GM18526 (cell line): ENCODE measurements around the gene MED13.

Experiments used
- POLR2A ChIP-seq: IDR thresholded peaks from 3 replicates; pipeline ENCODE4 v1.6.1; 2011; ENCODE audit not compliant: insufficient read length; ENCODE audit errors: extremely low read depth

The MED13 gene

GRCh38 chr17:62093188-62094155 is 28.4 kb upstream of the MED13 start:
- TF ChIP-seq POLR2A, result no peak

GRCh38 chr17:62092784-62093183 is 27.7 kb upstream of the MED13 start:
- no peak for TF ChIP-seq POLR2A

DNA sequence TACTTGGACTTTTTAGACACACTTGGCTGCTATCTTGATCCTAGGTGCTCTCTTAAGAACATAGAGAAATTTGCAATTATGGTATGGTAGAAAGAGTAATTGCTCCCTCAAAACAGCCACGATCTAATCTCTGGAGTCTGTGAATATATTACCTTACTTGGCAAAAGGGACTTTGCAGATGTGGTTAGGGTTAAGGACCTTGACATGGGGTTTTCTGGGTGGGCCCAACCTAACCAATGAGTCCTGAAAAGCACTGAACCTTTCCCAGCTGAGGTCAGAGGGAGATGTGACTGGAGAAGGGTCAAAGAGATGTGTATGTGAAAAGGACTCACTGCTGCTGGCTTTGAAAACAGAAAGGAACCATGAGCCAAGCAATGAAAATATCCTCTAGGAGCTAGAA is 26.7 kb upstream of the MED13 start:
- TF ChIP-seq POLR2A, result no peak

DNA sequence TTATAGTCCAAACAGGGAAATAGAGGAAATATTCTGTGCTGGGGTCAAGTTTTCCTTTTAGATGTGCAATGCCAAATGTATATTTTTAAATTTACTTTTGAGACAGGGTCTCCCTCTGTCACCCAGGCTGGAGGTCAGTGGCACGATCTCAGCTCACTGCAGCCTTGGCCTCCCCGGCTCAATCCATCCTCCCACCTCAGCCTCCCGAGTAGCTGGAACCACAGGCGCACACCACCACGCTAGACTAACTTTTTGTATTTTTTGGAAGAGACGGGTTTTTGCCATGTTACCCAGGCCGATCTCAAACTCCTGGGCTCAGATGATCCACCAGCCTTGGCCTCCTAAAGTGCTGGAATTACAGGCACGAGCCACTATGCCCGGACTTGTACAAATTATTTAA is 25.8 kb upstream of the MED13 start:
- TF ChIP-seq POLR2A, result no peak

DNA sequence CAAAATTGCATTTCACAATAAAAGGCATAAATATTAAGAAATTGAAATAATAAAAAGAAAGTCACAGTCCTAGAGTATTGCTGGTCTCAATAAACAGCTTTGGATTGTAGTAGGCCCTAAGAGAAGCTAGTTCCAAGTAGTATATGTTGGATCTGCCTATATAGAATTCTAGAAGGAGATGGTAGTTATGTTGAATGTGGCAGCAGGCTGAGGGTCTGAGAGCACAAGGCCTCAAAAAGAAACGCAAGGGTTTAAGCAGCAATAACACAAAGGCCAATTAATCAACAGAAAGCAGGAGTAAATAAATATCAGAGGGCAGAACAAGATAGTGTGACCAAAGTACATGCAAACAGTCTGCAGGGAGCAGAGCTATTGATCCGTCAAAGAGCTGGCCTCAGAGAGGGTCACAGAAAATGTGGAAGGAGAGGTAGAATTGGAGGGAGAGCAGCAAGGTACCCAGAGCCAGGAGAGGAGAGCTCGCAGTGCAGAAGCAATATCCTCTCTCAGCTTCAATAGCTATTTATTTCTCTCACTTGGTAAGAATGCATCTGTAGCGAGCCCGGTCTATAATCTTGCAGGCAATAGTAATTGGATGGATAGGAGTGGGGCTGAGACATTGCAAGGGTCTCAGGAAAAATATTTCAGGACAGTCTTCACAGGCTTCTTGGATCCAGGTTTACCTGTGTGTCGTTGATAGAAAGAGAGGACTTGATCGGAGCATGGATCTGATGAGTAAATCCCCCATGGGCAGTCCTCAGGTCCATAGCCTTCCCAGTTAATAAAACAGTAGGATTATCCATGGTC is 25.1 kb upstream of the MED13 start:
- TF ChIP-seq POLR2A, result no peak

GRCh38 chr17:62089334-62089733 is 24.3 kb upstream of the MED13 start:
- TF ChIP-seq POLR2A, result no peak

- TF ChIP-seq POLR2A, result no peak
Measured at GRCh38 chr17:62086737-62087136, 21.7 kb upstream of the MED13 start.

- TF ChIP-seq POLR2A, result no peak
Measured at GRCh38 chr17:62085511-62086408, 20.7 kb upstream of the MED13 start.

DNA sequence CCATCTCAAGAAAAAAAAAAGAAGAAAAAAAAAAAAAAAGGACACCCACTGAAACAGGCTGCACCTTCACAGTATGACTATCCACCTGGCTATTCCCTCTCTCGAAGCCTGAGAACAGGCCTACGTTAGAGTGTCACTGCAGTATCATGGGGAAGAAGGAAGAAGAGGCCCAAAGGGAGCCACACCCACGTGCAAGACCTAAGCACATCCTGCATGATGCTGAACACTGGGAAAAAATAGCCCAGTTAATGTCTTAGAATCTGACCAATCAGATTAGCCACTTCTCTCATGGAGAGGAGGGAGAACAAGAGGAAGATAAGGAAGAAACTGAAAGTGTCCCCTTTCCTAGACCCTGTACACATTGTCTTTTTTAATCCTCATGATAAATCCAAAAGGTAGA is 19.5 kb upstream of the MED13 start:
- no peak for TF ChIP-seq POLR2A

DNA sequence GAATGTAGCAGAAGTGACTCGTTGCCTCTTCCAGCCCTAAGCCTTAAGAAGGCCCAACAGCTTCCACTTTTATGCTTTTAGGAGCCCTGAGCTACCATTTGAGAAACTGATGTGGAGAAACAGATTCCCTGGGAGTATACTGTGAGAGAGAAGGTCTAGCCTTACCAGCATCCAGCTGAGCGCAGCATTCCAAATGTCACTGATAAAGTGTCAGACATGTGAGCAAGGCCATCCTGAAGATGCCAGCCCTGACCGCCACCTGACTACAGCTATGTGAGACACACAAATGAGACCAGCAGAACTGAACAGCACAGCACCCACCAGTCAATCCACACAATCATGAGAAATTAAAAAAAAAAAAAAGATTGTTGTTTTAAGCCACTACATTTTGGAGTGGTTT is 18.6 kb upstream of the MED13 start:
- TF ChIP-seq POLR2A, result no peak

GRCh38 chr17:62080647-62081046 is 15.6 kb upstream of the MED13 start:
- TF ChIP-seq POLR2A, result no peak

DNA sequence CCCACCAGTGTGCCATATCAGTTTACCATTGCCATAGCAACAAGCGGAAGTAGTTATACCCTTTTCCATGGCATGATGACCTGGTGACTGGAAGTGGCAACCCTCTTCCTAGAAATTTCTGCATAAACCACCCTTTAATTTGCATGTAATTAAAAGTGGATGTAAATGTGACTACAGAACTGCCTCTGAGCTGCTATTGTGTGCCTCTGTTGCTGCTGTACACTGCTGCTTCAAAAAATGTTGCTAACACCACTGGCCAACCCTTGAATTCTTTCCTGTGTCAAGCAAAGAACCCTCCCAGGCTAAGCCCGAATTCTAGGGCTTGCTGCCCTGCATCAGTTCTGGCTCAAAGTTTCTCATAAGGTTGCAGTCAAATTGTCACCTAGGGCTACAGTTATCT is 12.9 kb upstream of the MED13 start:
- TF ChIP-seq POLR2A, result no peak

GRCh38 chr17:62076864-62077788 is 12.0 kb upstream of the MED13 start:
- no peak for TF ChIP-seq POLR2A

DNA sequence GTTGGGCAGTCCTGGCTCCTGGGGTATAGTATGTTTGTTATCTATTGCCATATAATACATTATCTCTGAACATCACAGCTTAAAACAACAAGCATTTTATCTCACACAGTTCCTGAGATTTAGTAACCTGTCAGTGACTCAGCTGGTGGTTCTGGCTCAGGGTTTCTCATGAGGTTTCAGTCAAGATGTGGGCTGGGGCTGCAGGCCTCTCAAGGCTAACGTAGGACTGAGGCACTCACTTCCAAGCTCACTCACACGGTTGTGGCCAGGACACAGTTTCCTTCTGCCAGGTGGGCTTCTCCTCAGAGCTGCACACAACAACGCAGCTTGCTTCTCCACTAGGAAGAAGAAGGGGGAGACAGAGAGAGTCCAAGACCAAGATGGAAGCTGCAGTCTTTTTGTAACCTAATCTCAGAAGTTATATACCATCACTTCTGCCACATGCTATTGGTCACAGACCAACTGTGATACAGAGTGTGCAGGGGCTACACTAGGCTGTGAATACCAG is 10.3 kb upstream of the MED13 start:
- TF ChIP-seq POLR2A, result no peak
